ENCODE results near the gene MFSD12.

- TF ChIP-seq CTCF (IDR thresholded peaks at IDR 0.05; ENCODE audit: low read depth, low read length, missing input control) = no peak
- no peak for TF ChIP-seq TAF1 (conservative IDR thresholded peaks at IDR 0.05)
- no peak for TF ChIP-seq RAD21 (IDR thresholded peaks at IDR 0.05)
- TF ChIP-seq JUND (IDR thresholded peaks at IDR 0.05) = no peak
- TF ChIP-seq FOXA2 (IDR thresholded peaks at IDR 0.05) = no peak
- TF ChIP-seq, protein P1, sequence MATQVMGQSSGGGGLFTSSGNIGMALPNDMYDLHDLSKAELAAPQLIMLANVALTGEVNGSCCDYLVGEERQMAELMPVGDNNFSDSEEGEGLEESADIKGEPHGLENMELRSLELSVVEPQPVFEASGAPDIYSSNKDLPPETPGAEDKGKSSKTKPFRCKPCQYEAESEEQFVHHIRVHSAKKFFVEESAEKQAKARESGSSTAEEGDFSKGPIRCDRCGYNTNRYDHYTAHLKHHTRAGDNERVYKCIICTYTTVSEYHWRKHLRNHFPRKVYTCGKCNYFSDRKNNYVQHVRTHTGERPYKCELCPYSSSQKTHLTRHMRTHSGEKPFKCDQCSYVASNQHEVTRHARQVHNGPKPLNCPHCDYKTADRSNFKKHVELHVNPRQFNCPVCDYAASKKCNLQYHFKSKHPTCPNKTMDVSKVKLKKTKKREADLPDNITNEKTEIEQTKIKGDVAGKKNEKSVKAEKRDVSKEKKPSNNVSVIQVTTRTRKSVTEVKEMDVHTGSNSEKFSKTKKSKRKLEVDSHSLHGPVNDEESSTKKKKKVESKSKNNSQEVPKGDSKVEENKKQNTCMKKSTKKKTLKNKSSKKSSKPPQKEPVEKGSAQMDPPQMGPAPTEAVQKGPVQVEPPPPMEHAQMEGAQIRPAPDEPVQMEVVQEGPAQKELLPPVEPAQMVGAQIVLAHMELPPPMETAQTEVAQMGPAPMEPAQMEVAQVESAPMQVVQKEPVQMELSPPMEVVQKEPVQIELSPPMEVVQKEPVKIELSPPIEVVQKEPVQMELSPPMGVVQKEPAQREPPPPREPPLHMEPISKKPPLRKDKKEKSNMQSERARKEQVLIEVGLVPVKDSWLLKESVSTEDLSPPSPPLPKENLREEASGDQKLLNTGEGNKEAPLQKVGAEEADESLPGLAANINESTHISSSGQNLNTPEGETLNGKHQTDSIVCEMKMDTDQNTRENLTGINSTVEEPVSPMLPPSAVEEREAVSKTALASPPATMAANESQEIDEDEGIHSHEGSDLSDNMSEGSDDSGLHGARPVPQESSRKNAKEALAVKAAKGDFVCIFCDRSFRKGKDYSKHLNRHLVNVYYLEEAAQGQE (IDR thresholded peaks at IDR 0.05) = no peak
- no peak for TF ChIP-seq EGR1 (IDR thresholded peaks at IDR 0.05; ENCODE audit: low read depth in 2 of 2)
- TF ChIP-seq ATF3 (IDR thresholded peaks at IDR 0.05) = no peak
- no peak for TF ChIP-seq GABPA (IDR thresholded peaks at IDR 0.05 in 1 of 2, conservative IDR thresholded peaks at IDR 0.05 in 1 of 2)
- TF ChIP-seq YY1 (IDR thresholded peaks at IDR 0.05) = no peak
Observed at GRCh38 chr19:3573858-3574637, 16.7 kb upstream of the MFSD12 start.

Data from liver (tissue), 3 donors.